ENCODE data around the gene PHYKPL. TPM values are rescaled to one million over a fixed set of nuclear protein-coding genes. Genes with fewer than 3 reads are reported as not detected.

The PHYKPL gene
- polyA plus RNA-seq, 1 experiment, result 48.5 TPM

- ChIA-PET POLR2A (no interaction called here), CTCF (interaction anchor here (0.7 kb wide), 1 partner anchor 11 kb away, joined by 3 read pairs; no protein-coding TSS in a partner anchor)
- no peak for TF ChIP-seq CTCF (IDR thresholded peaks at IDR 0.05; ENCODE audit: insufficient read depth, low read depth, low read length)
- Histone ChIP-seq H3K36me3 (ENCODE audit: control insufficient read depth, insufficient read depth, low read length) (no peaks in the 10 kb centered on the region), H3K27me3 (ENCODE audit: control insufficient read depth, insufficient read depth, low read length) (peaks cover 1% of the 10 kb centered on the region; the same call in 1 of the 2 replicates), H3K4me3 (ENCODE audit: low read depth, low read length) (no peak overlapping the region)
- DNase-seq (ENCODE audit: low read depth), result no peak
Observed at GRCh38 chr5:178186427-178186826, 46.2 kb downstream of the PHYKPL start.

GRCh38 chr5:178182158-178182876 is 50.3 kb downstream of the PHYKPL start:
- POLR2A ChIA-PET, result no interaction called here
- CTCF ChIA-PET, result no interaction called here
- Histone ChIP-seq H3K27me3 (ENCODE audit: control insufficient read depth, insufficient read depth, low read length) (no peaks in the 10 kb centered on the region), H3K4me3 (ENCODE audit: low read depth, low read length) (no peak overlapping the region), H3K36me3 (ENCODE audit: control insufficient read depth, insufficient read depth, low read length) (no peaks in the 10 kb centered on the region)
- no peak for DNase-seq (ENCODE audit: low read depth)
- no peak for TF ChIP-seq CTCF (IDR thresholded peaks at IDR 0.05; ENCODE audit: insufficient read depth, low read depth, low read length)

- Histone ChIP-seq H3K36me3 (ENCODE audit: control insufficient read depth, insufficient read depth, low read length) (no peaks in the 10 kb centered on the region), H3K27me3 (ENCODE audit: control insufficient read depth, insufficient read depth, low read length) (no peaks in the 10 kb centered on the region), H3K4me3 (ENCODE audit: low read depth, low read length) (no peak overlapping the region)
- ChIA-PET CTCF (interaction anchor here (0.9 kb wide), 1 partner anchor 9 kb away, joined by 3 read pairs; no protein-coding TSS in a partner anchor), POLR2A (no interaction called here)
- no peak for TF ChIP-seq CTCF (IDR thresholded peaks at IDR 0.05; ENCODE audit: insufficient read depth, low read depth, low read length)
- DNase-seq (ENCODE audit: low read depth), result no peak
Observed at GRCh38 chr5:178180141-178180863, 52.3 kb downstream of the PHYKPL start.

GRCh38 chr5:178177569-178177968 is 55.0 kb downstream of the PHYKPL start:
- ChIA-PET POLR2A (no interaction called here), CTCF (interaction anchor here (0.8 kb wide), 1 partner anchor 549 kb away, joined by 4 read pairs; no protein-coding TSS in a partner anchor)
- no peak for TF ChIP-seq CTCF (IDR thresholded peaks at IDR 0.05; ENCODE audit: insufficient read depth, low read depth, low read length)
- no peaks in the 10 kb centered on the region for H3K27me3 ChIP-seq (ENCODE audit: control insufficient read depth, insufficient read depth, low read length)
- H3K4me3 ChIP-seq (ENCODE audit: low read depth, low read length), result no peak overlapping the region
- H3K36me3 ChIP-seq (ENCODE audit: control insufficient read depth, insufficient read depth, low read length), result no peaks in the 10 kb centered on the region
- DNase-seq (ENCODE audit: low read depth), result no peak

- no peak for TF ChIP-seq CTCF (IDR thresholded peaks at IDR 0.05; ENCODE audit: insufficient read depth, low read depth, low read length)
- Histone ChIP-seq H3K27me3 (ENCODE audit: control insufficient read depth, insufficient read depth, low read length) (no peaks in the 10 kb centered on the region), H3K36me3 (ENCODE audit: control insufficient read depth, insufficient read depth, low read length) (no peaks in the 10 kb centered on the region), H3K4me3 (ENCODE audit: low read depth, low read length) (no peak overlapping the region)
- CTCF ChIA-PET, result interaction anchor here (0.6 kb wide), 1 partner anchor 8 kb away, joined by 3 read pairs; no protein-coding TSS in a partner anchor
- no peak for DNase-seq (ENCODE audit: low read depth)
- POLR2A ChIA-PET, result no interaction called here
Observed at GRCh38 chr5:178176791-178177190, 55.8 kb downstream of the PHYKPL start.
